Left colon (tissue), 2 donors: ENCODE results near the gene CMC4. TPM values are rescaled to one million over a fixed set of nuclear protein-coding genes. Genes with fewer than 3 reads are reported as not detected.

Experiments
- ATAC-seq: fragments of 200-7000 bp; cut with Tn5 transposase; one replicate; pipeline ENCODE4 v1.9.1; 2020; ENCODE audit warnings: mild to moderate bottlenecking, moderate library complexity
- DNase-seq, 2 donors: peaks; one replicate each; pipeline ENCODE4 v3.0.0-alpha.2; 2020
- intact Hi-C, 2 donors: fragments of 100-400 bp; cut with DNase I in 1 of 2; cut with micrococcal nuclease in 1 of 2; formaldehyde crosslinking; loops; one replicate each; pipeline versions ENCODE4 v1.11.2 to v1.14.0; 2022; cut with DNase I, micrococcal nuclease
- total RNA-seq, 2 donors: library from RNA; stranded (reverse); fragmentation: NEBNext Ultra II Directional; extraction: Animal tissue kit (Norgen Biotek cat#: 25700); gene quantifications; one replicate each; pipeline ENCODE4 v1.2.1, GENCODE V29; 2021
- donor health status: DM: no; HTN: no; CAD: no.
- donor health status: DM: yes; HTN: yes; CAD: no.

The CMC4 gene
- total RNA-seq, 2 donors from 2014 or later: 3.5 to 4.0 TPM

GRCh38 chrX:155056877-155057792 is 13.8 kb downstream of the CMC4 start:
- DNase-seq (peak; percentile 51 to 58), ATAC-seq (peak; percentile 86)
- intact Hi-C loops: loop anchor here in 1 of 2 donors (5.0 kb wide), 1 partner anchor 75 kb away; no protein-coding TSS in a partner anchor

DNA sequence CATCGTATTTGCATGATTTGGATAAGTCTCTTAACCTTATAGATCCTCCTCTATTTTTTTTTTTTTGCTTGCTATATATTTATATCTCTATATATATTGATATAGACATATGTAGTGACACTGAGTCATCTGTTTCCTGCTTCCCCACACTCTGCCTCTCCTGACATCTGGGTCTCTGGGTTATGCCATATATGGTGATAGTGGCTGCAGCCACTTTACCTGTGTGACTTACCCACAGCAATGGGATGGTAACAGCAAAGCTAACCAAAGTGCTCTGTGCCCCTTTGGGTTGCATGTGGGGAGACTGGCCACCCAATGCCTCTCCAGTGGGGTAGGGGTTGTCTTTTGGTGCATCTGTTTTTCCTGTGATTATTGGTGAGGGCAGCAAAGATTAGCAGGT is 14.5 kb downstream of the CMC4 start:
- ATAC-seq (no peak), DNase-seq (no peak)
- intact Hi-C loops: loop anchor here in 1 of 2 donors (5.0 kb wide), 1 partner anchor 74 kb away; no protein-coding TSS in a partner anchor

GRCh38 chrX:155055494-155055893 is 15.4 kb downstream of the CMC4 start:
- DNase-seq (no peak), ATAC-seq (no peak)
- intact Hi-C loops: loop anchor here in 1 of 2 donors (5.0 kb wide), 1 partner anchor 73 kb away; no protein-coding TSS in a partner anchor

GRCh38 chrX:155054255-155054654 is 16.7 kb downstream of the CMC4 start:
- DNase-seq: no peak
- ATAC-seq: no peak
- intact Hi-C loops: no loop called here

DNA sequence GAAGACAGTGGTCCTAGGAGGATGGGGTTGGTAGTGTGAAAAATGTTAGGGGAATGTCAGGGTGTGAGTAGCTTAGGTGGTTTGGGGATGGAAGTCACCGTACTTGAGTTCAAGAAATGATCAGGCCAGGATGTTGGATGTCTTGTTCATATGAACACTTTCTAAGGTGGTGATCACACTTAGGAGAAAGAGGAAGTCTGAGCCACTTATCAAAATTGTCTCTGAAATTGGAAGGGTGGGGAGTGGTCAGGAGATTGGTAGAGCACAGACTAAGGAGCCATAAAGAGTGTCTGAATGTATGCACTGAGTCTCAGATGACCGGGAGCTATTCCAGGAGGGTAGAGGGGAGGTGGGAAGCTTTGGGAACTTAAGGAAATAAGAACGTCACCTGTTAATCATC is 17.3 kb downstream of the CMC4 start:
- intact Hi-C loops: no loop called here
- DNase-seq (no peak), ATAC-seq (peak; percentile 24)

DNA sequence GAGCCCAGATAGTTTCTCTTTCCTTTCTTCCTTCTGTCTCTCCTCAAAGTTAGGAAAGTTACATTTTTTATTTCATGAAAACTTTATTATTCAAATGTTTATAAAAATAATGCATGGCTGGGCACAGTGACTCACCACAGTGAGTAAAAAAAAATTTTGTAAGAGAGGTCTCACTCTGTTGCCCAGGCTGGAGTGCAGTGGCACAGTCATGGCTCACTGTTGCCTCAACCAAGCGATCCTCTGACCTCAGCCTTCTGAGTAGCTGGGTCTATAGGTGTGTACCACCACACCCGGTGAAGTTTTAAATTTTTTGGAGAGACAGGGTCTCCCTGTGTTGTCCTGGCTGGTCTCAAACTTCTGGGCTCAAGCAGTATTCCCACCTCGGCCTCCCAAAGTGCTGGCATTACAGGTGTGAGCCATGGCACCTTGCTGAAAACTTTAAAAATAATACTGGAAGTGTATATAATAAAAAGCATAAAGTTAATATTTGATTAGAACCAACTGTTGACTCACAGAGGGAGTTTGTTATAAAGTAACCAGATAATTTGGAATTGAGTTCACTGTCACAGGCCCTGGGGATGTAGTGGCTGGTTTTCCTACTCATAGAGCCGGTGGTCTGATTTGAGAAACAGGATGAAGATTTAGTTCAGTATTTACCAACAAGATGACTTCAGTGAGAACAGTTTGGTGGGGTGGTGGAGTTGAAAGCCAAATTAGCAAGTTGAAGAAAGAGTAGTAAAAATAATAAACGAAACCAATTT is 18.0 kb downstream of the CMC4 start:
- DNase-seq (no peak), ATAC-seq (peak; percentile 44)
- intact Hi-C loops: no loop called here

DNA sequence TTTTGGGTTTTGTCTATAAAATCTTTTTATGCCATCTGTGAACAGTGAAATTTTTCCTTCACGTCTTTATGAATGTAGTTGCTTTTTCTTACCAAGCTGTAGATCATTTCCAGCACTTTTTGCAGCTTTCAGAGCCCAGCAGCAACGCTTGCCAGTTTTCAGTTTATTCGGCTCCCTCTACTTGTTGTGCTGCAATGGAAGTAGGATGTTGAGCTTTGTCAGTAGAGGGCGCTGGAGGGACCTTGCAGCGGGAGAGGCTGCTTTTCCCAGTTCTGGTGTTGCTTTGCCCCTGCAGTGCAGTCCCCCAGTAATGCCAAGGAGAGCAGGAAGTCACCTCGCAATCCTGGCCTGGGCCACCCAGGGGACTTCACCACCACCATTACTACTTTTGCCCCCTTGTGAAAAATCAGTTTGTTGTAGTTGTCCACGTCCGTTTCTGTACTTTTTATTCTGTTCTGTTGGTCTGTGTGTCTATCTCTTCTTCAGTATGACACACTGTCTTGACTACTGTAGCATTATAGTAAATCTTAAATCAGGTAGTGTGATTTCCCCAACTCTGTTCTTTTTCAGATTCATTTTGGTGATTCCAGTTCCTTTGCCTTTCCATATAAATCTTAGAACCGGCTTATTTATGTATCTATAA is 21.8 kb downstream of the CMC4 start:
- peak; percentile 73 for ATAC-seq
- intact Hi-C loops: no loop called here

DNA sequence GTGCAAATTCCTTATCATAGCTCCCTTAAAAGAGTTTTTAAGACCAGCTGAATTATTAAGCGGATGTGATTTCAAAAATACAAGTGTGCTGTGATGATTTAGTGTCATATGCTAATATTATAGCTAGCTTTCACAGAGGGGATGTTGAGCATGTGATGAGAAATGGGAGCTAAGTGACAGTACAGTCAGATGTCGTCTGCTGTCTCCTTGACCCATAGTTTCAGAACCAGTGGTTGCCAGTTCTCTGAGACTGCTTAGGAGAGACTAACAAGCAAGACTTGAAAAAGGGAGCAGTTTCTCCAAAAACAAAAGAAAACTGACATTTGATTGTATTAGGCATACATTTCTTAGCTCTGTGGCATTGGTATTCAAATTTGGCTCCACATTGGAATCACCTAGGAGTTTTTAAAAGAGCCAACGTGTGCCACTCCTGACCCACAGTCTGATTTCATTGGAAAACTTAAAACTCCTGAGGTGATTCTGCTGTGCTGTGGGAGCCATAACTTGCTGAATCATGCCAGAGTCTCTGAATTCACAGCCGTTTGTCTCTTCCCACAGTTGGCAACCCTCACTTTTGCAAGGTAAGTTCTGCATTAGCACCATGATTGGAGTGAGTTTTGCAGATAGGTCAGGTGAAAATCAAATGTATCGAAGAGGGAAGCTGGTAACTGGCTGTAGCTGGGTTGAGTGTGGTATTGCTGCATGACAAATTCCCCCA is 24.0 kb downstream of the CMC4 start:
- DNase-seq (no peak), ATAC-seq (no peak)
- intact Hi-C loops: no loop called here

More for the DNA sequence above, 21.8 kb downstream of the CMC4 start:
- DNase-seq: peak; percentile 46 to 47

- DNase-seq: no peak
- intact Hi-C loops: no loop called here
- ATAC-seq: no peak
Observed at GRCh38 chrX:155046129-155046810, 24.7 kb downstream of the CMC4 start.

GRCh38 chrX:155035688-155036087 is 35.2 kb downstream of the CMC4 start:
- intact Hi-C loops: no loop called here
- no peak for DNase-seq
- no peak for ATAC-seq

DNA sequence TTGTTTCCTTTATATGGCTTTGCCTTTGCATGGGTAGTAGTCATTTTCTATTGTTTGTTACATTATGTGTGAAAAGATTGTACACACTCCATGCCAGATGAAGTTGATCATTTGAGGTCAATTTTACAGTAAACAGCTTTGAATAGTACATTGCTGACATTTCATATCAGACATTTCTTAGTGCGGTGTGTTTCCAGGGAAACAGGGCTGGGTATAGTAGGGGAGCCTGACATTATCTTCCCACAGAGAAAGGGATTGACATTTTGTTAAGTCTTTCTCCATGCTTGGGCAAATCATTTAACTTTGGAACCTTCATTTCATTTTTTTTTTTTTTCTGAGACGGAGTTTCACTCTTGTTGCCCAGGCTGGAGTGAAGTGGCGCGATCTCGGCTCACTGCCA is 39.3 kb downstream of the CMC4 start:
- DNase-seq (no peak), ATAC-seq (no peak)
- intact Hi-C loops: no loop called here

DNA sequence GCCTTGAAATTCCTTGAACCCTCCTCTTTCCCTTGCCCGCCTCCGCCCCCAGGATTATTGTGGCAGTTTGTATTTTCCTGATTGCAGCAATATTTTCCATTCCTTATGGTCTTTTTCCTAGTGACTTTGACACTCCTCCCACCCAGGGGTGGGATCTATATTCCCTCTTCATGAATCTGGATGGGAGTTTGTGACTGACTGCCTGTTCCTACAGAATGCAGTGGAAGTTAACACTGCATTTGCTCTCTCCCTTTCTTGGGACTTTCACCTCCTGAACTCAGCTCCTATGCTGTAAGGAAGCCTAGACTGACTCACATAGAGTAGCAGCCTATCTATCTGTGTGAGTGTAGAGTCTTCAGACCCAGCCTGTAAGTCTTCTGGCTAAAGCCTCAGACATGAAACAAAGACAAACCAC is 42.1 kb downstream of the CMC4 start:
- intact Hi-C loops: no loop called here
- ATAC-seq: no peak
- DNase-seq: no peak

GRCh38 chrX:155028129-155028528 is 42.8 kb downstream of the CMC4 start:
- no peak for ATAC-seq
- intact Hi-C loops: no loop called here
- DNase-seq: no peak

DNA sequence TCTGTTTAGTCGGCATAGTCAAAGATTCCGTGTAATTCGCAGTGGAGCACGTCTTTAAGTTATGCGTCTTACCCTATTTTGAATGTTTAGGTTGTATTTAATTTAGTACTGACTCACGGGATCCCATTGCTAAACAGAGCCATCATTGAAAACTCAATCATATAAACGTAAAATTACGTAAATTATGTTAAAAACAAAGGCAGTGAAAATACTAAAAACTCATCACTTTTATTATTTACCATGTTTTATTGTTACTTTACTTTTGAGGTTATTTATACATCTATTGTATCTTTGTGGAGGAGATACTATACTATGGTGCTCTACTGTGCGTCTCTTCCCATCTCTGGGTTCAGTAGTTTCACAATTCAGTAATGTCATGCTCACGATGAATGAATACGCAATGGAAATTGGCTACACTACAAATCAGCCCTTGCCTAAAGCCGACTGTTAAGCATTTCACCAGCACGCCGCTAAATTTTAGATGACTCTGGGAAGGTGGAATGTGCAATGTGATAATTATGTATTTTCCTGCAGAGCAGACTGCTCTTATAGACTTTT is 43.3 kb downstream of the CMC4 start:
- DNase-seq (no peak), ATAC-seq (peak; percentile 15)
- intact Hi-C loops: no loop called here

DNA sequence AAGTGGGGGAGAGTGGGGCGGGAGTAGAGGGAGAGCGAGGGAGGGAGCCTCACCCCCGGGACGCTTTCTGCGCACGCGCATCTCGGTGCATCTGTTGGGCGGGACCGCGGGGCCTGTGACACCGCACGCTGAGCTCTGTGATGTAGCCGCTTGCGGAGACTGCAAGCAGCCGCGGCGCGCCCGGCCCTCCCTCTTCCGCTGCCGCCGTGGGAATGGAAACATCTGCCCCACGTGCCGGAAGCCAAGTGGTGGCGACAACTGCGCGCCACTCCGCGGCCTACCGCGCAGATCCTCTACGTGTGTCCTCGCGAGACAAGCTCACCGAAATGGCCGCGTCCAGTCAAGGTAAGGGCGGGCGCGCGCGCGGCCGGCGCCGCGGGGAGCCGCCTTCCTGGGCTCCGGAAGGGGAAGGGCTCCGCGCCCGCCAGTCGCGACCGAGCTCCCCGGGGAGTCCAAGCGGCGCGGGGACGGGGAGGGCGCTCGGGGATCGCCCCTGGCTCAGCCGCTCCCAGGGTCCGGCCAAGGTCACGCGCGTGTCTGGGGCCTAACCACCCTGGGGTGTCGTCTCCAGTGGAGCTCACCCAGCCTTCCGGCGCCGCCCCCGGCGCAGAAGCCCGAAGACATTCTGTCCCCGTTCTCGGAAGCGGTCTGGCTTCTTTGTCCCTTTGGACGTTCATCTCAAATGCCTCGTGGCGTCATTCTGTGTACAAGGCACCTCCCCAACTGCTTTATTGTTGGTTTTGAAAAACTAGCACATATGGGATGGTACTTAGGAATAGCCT is 44.0 kb downstream of the CMC4 start, which contains the start of gene FUNDC2:
Gene FUNDC2, plus strand, starts transcription at position 118 of the 782 bp plus-strand sequence. Its CDS starts 95 bp downstream, at position 213.
- peak; percentile 92 to 95 for DNase-seq
- peak; percentile 89 for ATAC-seq
- intact Hi-C loops: no loop called here

DNA sequence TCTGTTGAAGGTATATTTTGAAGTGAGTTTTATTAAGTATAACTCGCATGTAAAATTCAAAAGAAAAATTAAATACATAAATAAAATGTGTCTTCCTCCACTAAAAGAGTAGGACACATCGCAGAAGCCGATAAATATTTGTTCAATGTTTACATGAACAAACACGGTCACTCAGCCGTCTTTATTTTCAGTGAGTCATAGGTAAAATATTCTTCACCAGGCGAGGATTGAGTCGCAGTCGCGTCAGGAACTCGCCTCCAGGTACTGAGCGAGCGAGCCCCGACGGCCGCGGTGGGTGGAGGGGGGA is 44.6 kb downstream of the CMC4 start:
- intact Hi-C loops: no loop called here
- ATAC-seq (no peak), DNase-seq (no peak)
